ENCODE results near the gene OR5K1. TPM values are rescaled to one million over a fixed set of nuclear protein-coding genes. Genes with fewer than 3 reads are reported as not detected.

Gene OR5K1
- total and polyA plus RNA-seq, 10 donors, result not detected

DNA sequence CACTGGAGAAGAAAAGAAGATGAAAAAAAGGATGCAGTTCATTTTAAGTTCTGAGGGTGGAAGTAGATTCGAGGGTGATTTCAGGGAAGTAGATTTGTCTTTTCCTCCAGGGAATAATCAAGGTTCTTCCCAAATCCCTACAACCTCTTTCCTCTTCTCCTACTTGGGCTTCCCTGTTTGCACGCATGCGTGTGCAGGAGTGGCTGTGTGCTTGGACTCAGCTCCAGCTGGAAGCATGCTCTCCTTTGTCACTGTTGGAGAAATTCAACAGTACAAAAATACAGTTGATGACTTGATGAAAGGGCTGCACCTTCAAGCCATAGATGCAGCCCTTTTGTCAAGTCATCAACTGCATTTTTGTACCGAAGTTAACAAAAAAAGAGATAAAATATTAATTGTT, 38.3 kb downstream of the OR5K1 start:
- intact Hi-C loops (cut with DNase I; ENCODE audit: low total_unique reads), result no loop called here
- DNase-seq, result no peak
- Histone ChIP-seq H3K36me3 (peaks cover 0 to under 1% (median 0%) of the 10 kb centered on the region in 6 donors), H3K27ac (no peak overlapping the region), H3K4me1 (no peaks in the 10 kb centered on the region), H3K27me3 (replicated peaks in 1 of 7) (no peaks in the 10 kb centered on the region), H3K4me3 (no peak overlapping the region), H3K9me3 (no peaks in the 10 kb centered on the region)
- TF ChIP-seq POLR2AphosphoS5 (IDR thresholded peaks at IDR 0.05) (no peak), POLR2A (IDR thresholded peaks at IDR 0.05) (no peak)
- 84 to 91% (median 89%) methylated on average over 4 of the region's 4 CpGs for WGBS, 5 donors

- DNase-seq, result no peak
- TF ChIP-seq CTCF (IDR thresholded peaks at IDR 0.05 in 8 of 11, conservative IDR thresholded peaks at IDR 0.05 in 3 of 11), result no peak
- no peak for TF ChIP-seq POLR2AphosphoS5 (IDR thresholded peaks at IDR 0.05)
- no peak for TF ChIP-seq POLR2A (IDR thresholded peaks at IDR 0.05)
- 92 to 97% (median 95%) methylated on average over 5 of the region's 5 CpGs for WGBS, 5 donors
- Histone ChIP-seq H3K4me3 (no peak overlapping the region), H3K36me3 (peaks cover 0 to 7% (median 0%) of the 10 kb centered on the region in 6 donors), H3K4me1 (no peaks in the 10 kb centered on the region), H3K27ac (no peak overlapping the region), H3K9me3 (no peaks in the 10 kb centered on the region), H3K27me3 (replicated peaks in 1 of 7) (no peaks in the 10 kb centered on the region)
- intact Hi-C loops (cut with DNase I; ENCODE audit: low total_unique reads), result no loop called here
These were observed 39.0 kb downstream of the OR5K1 start for GRCh38 chr3:98501863-98502576.

GRCh38 chr3:98504539-98504938, 41.5 kb downstream of the OR5K1 start:
- Histone ChIP-seq H3K27ac (no peak overlapping the region), H3K4me3 (no peak overlapping the region), H3K27me3 (replicated peaks in 1 of 7) (no peaks in the 10 kb centered on the region), H3K9me3 (no peaks in the 10 kb centered on the region), H3K36me3 (peaks cover 0 to 24% (median 0%) of the 10 kb centered on the region in 6 donors), H3K4me1 (no peaks in the 10 kb centered on the region)
- no peak for DNase-seq
- intact Hi-C loops (cut with DNase I; ENCODE audit: low total_unique reads), result no loop called here
- WGBS, 5 donors, result 74 to 98% (median 78%) methylated on average over 4 of the region's 4 CpGs
- TF ChIP-seq POLR2AphosphoS5 (IDR thresholded peaks at IDR 0.05) (no peak), CTCF (IDR thresholded peaks at IDR 0.05 in 8 of 11, conservative IDR thresholded peaks at IDR 0.05 in 3 of 11) (no peak), POLR2A (IDR thresholded peaks at IDR 0.05) (no peak)

DNA sequence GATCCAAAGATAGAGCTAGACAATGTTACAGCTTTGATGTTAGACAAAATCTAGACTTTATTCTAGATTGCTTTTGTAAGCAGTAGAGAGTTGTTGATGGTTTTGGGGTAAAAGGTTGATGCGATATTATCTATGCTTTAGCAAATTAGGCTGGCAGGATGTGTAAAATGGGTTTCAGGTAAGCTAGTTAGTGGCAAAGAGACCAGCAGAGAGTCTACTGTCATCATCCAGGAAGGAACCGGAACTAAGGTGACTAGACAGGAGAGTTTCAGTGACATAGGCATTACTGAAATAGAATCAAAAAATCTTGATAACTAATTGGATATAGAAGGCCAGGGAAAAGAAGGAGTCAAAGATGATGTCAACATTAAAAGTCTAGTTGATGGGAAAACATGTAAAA, 45.6 kb downstream of the OR5K1 start:
- no peak overlapping the region for H3K4me3 ChIP-seq
- no peak for TF ChIP-seq CTCF (IDR thresholded peaks at IDR 0.05 in 8 of 11, conservative IDR thresholded peaks at IDR 0.05 in 3 of 11)
- TF ChIP-seq POLR2AphosphoS5 (IDR thresholded peaks at IDR 0.05), result no peak
- no peak for TF ChIP-seq POLR2A (IDR thresholded peaks at IDR 0.05)
- H3K27me3 ChIP-seq (replicated peaks in 1 of 7), result no peaks in the 10 kb centered on the region
- H3K27ac ChIP-seq, result no peak overlapping the region
- no peaks in the 10 kb centered on the region for H3K4me1 ChIP-seq
- DNase-seq, result no peak
- intact Hi-C loops (cut with DNase I; ENCODE audit: low total_unique reads), result no loop called here
- WGBS, 5 donors, result 95 to 98% (median 97%) methylated on average over 2 of the region's 2 CpGs
- H3K36me3 ChIP-seq, result peaks cover 0 to 65% (median 8%) of the 10 kb centered on the region in 6 donors
- H3K9me3 ChIP-seq, result no peaks in the 10 kb centered on the region
